GM12878 (cell line): Measurements from ENCODE around the gene SPINK1. TPM values are rescaled to one million over a fixed set of nuclear protein-coding genes. Genes with fewer than 3 reads are reported as not detected.

Source experiments
- ATAC-seq: fragments of 200-7000 bp; cut with Tn5 transposase; 3 replicates; pipeline ENCODE4 v1.9.1; 2020; ENCODE audit warnings: mild to moderate bottlenecking, moderate library complexity
- Bru-seq: library from RNA; stranded (reverse); fragments of 400-500 nt; gene quantifications from one replicate; lab custom pipeline; 2021; lab: Mats Ljungman, UMichigan
- BruChase-seq, 2 experiments: library from RNA; stranded (reverse); fragments of 400-500 nt; gene quantifications; one replicate each; lab custom pipeline; 2021; lab: Mats Ljungman, UMichigan
- BruUV-seq: library from RNA; stranded (reverse); fragments of 400-500 nt; replicated peaks from 2 replicates; lab custom pipeline; 2021; lab: Mats Ljungman, UMichigan
- CTCF ChIA-PET: fragments of 300-600 bp; sonication (Branson Sonifier 250); formaldehyde crosslinking; extraction: SDS; loops from one replicate; lab custom pipeline; 2021; ENCODE audit warnings: inconsistent platforms; lab: Yijun Ruan, JAX
- POLR2A ChIA-PET: fragments of 350-600 bp; formaldehyde crosslinking; extraction: SDS; loops from one replicate; lab custom pipeline; 2021; ENCODE audit warnings: inconsistent platforms; lab: Charles Lee
- RAD21 ChIA-PET: fragments of 300-600 bp; sonication (Branson Sonifier 250); formaldehyde crosslinking; loops from one replicate; lab custom pipeline; 2023; ENCODE audit warnings: antibody characterized with exemption; ENCODE audit not compliant: unreplicated experiment; lab: Charles Lee
- SMC1A ChIA-PET: fragments of 300-600 bp; sonication (Branson Sonifier 250); formaldehyde crosslinking; loops from one replicate; lab custom pipeline; 2023; ENCODE audit not compliant: unreplicated experiment, uncharacterized antibody; lab: Charles Lee
- DNase-seq: peaks from one replicate; pipeline ENCODE4 v3.0.0-alpha.2; 2011; ENCODE audit warnings: low read depth, low spot score
- FAIRE-seq: peaks from 3 replicates; lab custom pipeline; 2011; peaks lifted over from hg19 to GRCh38; lab: Jason Lieb, UNC
- H2AFZ ChIP-seq: 2 replicates; pipeline ENCODE4 v1.6.0; 2011; ENCODE audit warnings: low read depth, low read length, control low read depth; ENCODE audit not compliant: control insufficient read depth
- H3K27ac ChIP-seq: 2 replicates; pipeline ENCODE4 v1.5.1; 2011; ENCODE audit warnings: control low read depth; ENCODE audit not compliant: control insufficient read depth, insufficient read depth
- H3K27me3 ChIP-seq, 2 experiments: replicated peaks in 1 of 2; 2 replicates each; pipeline versions ENCODE4 v1.6.0 to v1.6.1; 2011; ENCODE audit warnings: low read length in 1 of 2; ENCODE audit not compliant: control insufficient read depth in 2 of 2, insufficient read depth in 2 of 2
- H3K36me3 ChIP-seq, 2 experiments: 2 replicates each; pipeline ENCODE4 v1.5.1; 2011; ENCODE audit warnings: low read length in 1 of 2; ENCODE audit not compliant: control insufficient read depth in 2 of 2, insufficient read depth in 2 of 2
- H3K4me1 ChIP-seq: 2 replicates; pipeline ENCODE4 v1.6.1; 2011; ENCODE audit warnings: mild to moderate bottlenecking, low read length, moderate library complexity, mixed read lengths; ENCODE audit not compliant: control insufficient read depth, insufficient read depth
- H3K4me2 ChIP-seq: 2 replicates; pipeline ENCODE4 v1.6.0; 2011; ENCODE audit warnings: control low read depth; ENCODE audit not compliant: control insufficient read depth, insufficient read depth
- H3K4me3 ChIP-seq: fragments of 200-600 bp; sonication (generic); 2 replicates; pipeline ENCODE4 v1.5.1; 2016
- H3K79me2 ChIP-seq: 2 replicates; pipeline ENCODE4 v1.6.0; 2011; ENCODE audit warnings: low read length; ENCODE audit not compliant: control insufficient read depth, insufficient read depth
- H3K9ac ChIP-seq: 2 replicates; pipeline ENCODE4 v1.8.0; 2011; ENCODE audit warnings: low read length, control low read depth, mixed read lengths; ENCODE audit not compliant: control insufficient read depth, insufficient read depth
- H3K9me3 ChIP-seq: replicated peaks from 3 replicates; pipeline ENCODE4 v1.5.1; 2011; ENCODE audit warnings: mild to moderate bottlenecking, low read length; ENCODE audit not compliant: control insufficient read depth, insufficient read depth
- H4K20me1 ChIP-seq: 2 replicates; pipeline ENCODE4 v1.6.0; 2011; ENCODE audit not compliant: control insufficient read depth, insufficient read depth
- CHD1 ChIP-seq: IDR thresholded peaks from 2 replicates; pipeline ENCODE4 v1.6.1; 2012; ENCODE audit warnings: low read depth, low read length, improper control_type of control experiment
- CHD4 ChIP-seq: fragments of 200-600 bp; sonication (generic); IDR thresholded peaks from 2 replicates; pipeline ENCODE4 v1.6.1; 2016; ENCODE audit warnings: mild to moderate bottlenecking
- EZH2 ChIP-seq: IDR thresholded peaks from 2 replicates; pipeline ENCODE4 v1.6.1; 2012; ENCODE audit warnings: low read depth, mild to moderate bottlenecking, control low read depth, inconsistent platforms, low read length, borderline replicate concordance; ENCODE audit not compliant: control insufficient read depth
- PAX5 ChIP-seq: IDR thresholded peaks from 2 replicates; pipeline ENCODE4 v1.6.1; 2011; ENCODE audit warnings: low read depth, low read length, borderline replicate concordance
- WGBS: methylation state at CpG from one replicate; pipeline ENCODE4 v1.1.6; 2016; ENCODE audit warnings: low lambda C conversion rate; ENCODE audit not compliant: insufficient replicate concordance, insufficient coverage; ENCODE audit errors: missing lambda C conversion rate; 5-methylcytosine and 5-hydroxymethylcytosine counted together
- in situ Hi-C: fragments of 300-500 bp; cut with MboI; formaldehyde crosslinking; loops from 9 replicates; pipeline ENCODE4 v1.14.3; 2018; ENCODE audit warnings: mixed read lengths
- intact Hi-C: fragments of 100-400 bp; cut with micrococcal nuclease; formaldehyde crosslinking; loops from one replicate; pipeline ENCODE4 v1.14.2; 2022; ENCODE audit not compliant: unreplicated experiment
- long read RNA-seq, 2 experiments: library from polyadenylated mRNA; unstranded; transcript quantifications; one replicate each; pipeline ENCODE4 v2.0.0, GENCODE V29; 2019 to 2020
- polyA minus RNA-seq, 3 experiments: library from RNA; depleted of rRNA, polyadenylated mRNA; stranded (reverse); fragments of >200 nt; gene quantifications; 2 replicates each; pipeline ENCODE4 v1.2.3, GENCODE V29; 2011
- polyA plus RNA-seq, 11 experiments: library from polyadenylated mRNA; depleted of rRNA in 4 of 11; unstranded in 6 of 11; stranded (reverse) in 5 of 11; fragments of >200 nt; fragmentation: Nextera tagmentation in 4 of 11; fragmentation: Illumina TruSeq in 1 of 11; extraction: Ambion mirVana in 4 of 11; extraction: Trizol in 1 of 11; gene quantifications; 1 replicate in 1 of 11; 2 replicates in 10 of 11; pipeline versions ENCODE4 v1.2.1 to v1.2.3, GENCODE V29; 2011 to 2016; ENCODE audit warnings: inconsistent platforms in 2 of 11, missing spikeins in 2 of 11, low read depth in 1 of 11
- total RNA-seq, 4 experiments: library from RNA; depleted of rRNA in 3 of 4; stranded (reverse); fragments of >200 nt in 3 of 4; fragmentation: Illumina TruSeq in 1 of 4; extraction: Trizol in 1 of 4; gene quantifications; 2 replicates each; pipeline versions ENCODE4 v1.2.1 to v1.2.3, GENCODE V29; 2013 to 2021

Gene SPINK1
- not detected in 2 replicates for total RNA-seq (2013; cell fraction: nucleolus; rRNA removed)
- total RNA-seq (2014; rRNA removed) = not detected in 2 replicates
- not detected in 2 replicates for total RNA-seq (2014; rRNA removed; fragmentation: Illumina TruSeq; extraction: Trizol)
- total RNA-seq (2021) = 2.8 and 3.6 TPM in 2 replicates
- not detected for polyA plus RNA-seq (2011; ENCODE audit: low read depth)
- not detected in 2 replicates for polyA plus RNA-seq (2011; rRNA removed)
- not detected in 2 replicates for polyA plus RNA-seq (2011; cell fraction: cytosol; rRNA removed)
- not detected in 2 replicates for polyA plus RNA-seq (2011; cell fraction: nucleus; rRNA removed)
- polyA plus RNA-seq (2012) = not detected in 2 replicates
- 1.2 TPM in 1 of 2 replicates, not detected in the other for polyA plus RNA-seq (2014; fragmentation: Illumina TruSeq; extraction: Trizol)
- polyA plus RNA-seq (2014; fragmentation: Nextera tagmentation; extraction: Ambion mirVana) = not detected
- not detected in 2 replicates for polyA plus RNA-seq (2014; rRNA removed)
- not detected for polyA plus RNA-seq (2016; fragmentation: Nextera tagmentation; extraction: Ambion mirVana)
- not detected in 2 replicates for polyA minus RNA-seq (2011; rRNA and poly(A)+ RNA removed)
- not detected in 2 replicates for polyA minus RNA-seq (2011; cell fraction: cytosol; rRNA and poly(A)+ RNA removed)
- not detected in 2 replicates for polyA minus RNA-seq (2011; cell fraction: nucleus; rRNA and poly(A)+ RNA removed)
- not detected for Bru-seq, nascent RNA
- not detected for BruChase-seq, experiment 1, labeled RNA remaining after a 6-hour chase
- BruChase-seq, experiment 2, labeled RNA remaining after a 2-hour chase = not detected
- long read RNA-seq, experiment 1 = 0 reads
- long read RNA-seq, experiment 2 = 0 reads

- H3K27ac ChIP-seq = no peak within 1 kb of the TSS
- SMC1A ChIA-PET = no interaction called here
- no peak for ATAC-seq
- H3K36me3 ChIP-seq = no peaks in the 10 kb centered on the region
- no peaks in the 10 kb centered on the region for H3K79me2 ChIP-seq
- no TSS peak for BruUV-seq
- no peak within 1 kb of the TSS for H3K4me3 ChIP-seq
- POLR2A ChIA-PET = no interaction called here
- H3K9me3 ChIP-seq = no peaks in the 10 kb centered on the region
- intact Hi-C loops = no loop called here
- H2AFZ ChIP-seq = no peak within 1 kb of the TSS
- H3K27me3 ChIP-seq = no peaks in the 10 kb centered on the region
- WGBS = 55% methylated on average over 3 of the region's 3 CpGs
- CTCF ChIA-PET = interaction anchor here (0.8 to 1.0 kb wide), 2 partner anchors 44 to 203 kb away, joined by 3 read pairs; no protein-coding TSS in a partner anchor
- RAD21 ChIA-PET = no interaction called here
- no peak for DNase-seq
- in situ Hi-C loops = no loop called here
- TF ChIP-seq PAX5 = no peak
- no peak for TF ChIP-seq CHD4
- no peak for TF ChIP-seq EZH2
- TF ChIP-seq, all 136 proteins: peak for 0
- Histone ChIP-seq H3K4me2 (no peak within 1 kb of the TSS), H3K9ac (no peak within 1 kb of the TSS), H3K4me1 (no peaks in the 10 kb centered on the region), H4K20me1 (no peaks in the 10 kb centered on the region)
- FAIRE-seq = no peak
Observed at GRCh38 chr5:147831465-147831864, at the start of gene SPINK1. Gene SPINK1, minus strand, starts transcription at chr5:147831671. Its CDS starts 94 bp downstream, at chr5:147831577.

GRCh38 chr5:147880487-147880886 lies 49.0 kb upstream of the SPINK1 start:
- no peaks in the 10 kb centered on the region for H3K9me3 ChIP-seq
- no TSS peak for BruUV-seq
- no peak overlapping the region for H2AFZ ChIP-seq
- peaks cover 0 to 3% of the 10 kb centered on the region in 2 experiments; a peak in 1 of 4 replicates for H3K27me3 ChIP-seq
- H3K4me1 ChIP-seq = no peaks in the 10 kb centered on the region
- DNase-seq (no peak), ATAC-seq (no peak), FAIRE-seq (no peak)
- ChIA-PET RAD21 (no interaction called here), POLR2A (no interaction called here), CTCF (no interaction called here), SMC1A (no interaction called here)
- intact Hi-C loops = no loop called here
- no peaks in the 10 kb centered on the region for H3K36me3 ChIP-seq
- H3K79me2 ChIP-seq = no peaks in the 10 kb centered on the region
- no peak for TF ChIP-seq CHD1
- no peak overlapping the region for H3K9ac ChIP-seq
- H4K20me1 ChIP-seq = no peaks in the 10 kb centered on the region
- no peak overlapping the region for H3K27ac ChIP-seq
- 0% methylated on average over 2 of the region's 2 CpGs for WGBS
- in situ Hi-C loops = no loop called here
- H3K4me3 ChIP-seq = no peak overlapping the region
- H3K4me2 ChIP-seq = no peak overlapping the region
